K562 (cell line): ENCODE measurements around the gene C19orf47. TPM values are rescaled to one million over a fixed set of nuclear protein-coding genes. Genes with fewer than 3 reads are reported as not detected.
A peak's percentile ranks its signal among the peaks of the same experiment; 100 is the strongest.

Experiments used
- AFF4 ChIP-seq: sonication (generic); formaldehyde crosslinking; IDR thresholded peaks from 2 replicates; pipeline ENCODE4 v1.8.0; 2023; ENCODE audit warnings: mild to moderate bottlenecking, missing genetic modification reagents
- C11orf30 ChIP-seq: fragments of 450-650 bp; IDR thresholded peaks from 2 replicates; pipeline ENCODE4 v1.6.1; 2016; ENCODE audit warnings: low read depth, mild to moderate bottlenecking
- CBFA2T3 ChIP-seq: fragments of 450-650 bp; IDR thresholded peaks from 2 replicates; pipeline ENCODE4 v1.6.1; 2017
- CREB1 ChIP-seq, 2 experiments: sonication (generic) in 1 of 2; formaldehyde crosslinking in 1 of 2; IDR thresholded peaks; 2 replicates each; pipeline versions ENCODE4 v1.6.1 to v1.8.0; 2012 to 2022; ENCODE audit warnings: inconsistent platforms in 1 of 2, mild to moderate bottlenecking in 1 of 2, missing genetic modification reagents in 1 of 2, moderate library complexity in 1 of 2
- EP300 ChIP-seq: IDR thresholded peaks from 2 replicates; pipeline ENCODE4 v1.6.1; 2012; ENCODE audit warnings: low read length, improper control_type of control experiment
- FOXP1 ChIP-seq: sonication (generic); formaldehyde crosslinking; IDR thresholded peaks from 2 replicates; pipeline ENCODE4 v1.8.0; 2022; ENCODE audit warnings: mild to moderate bottlenecking, missing genetic modification reagents
- MECOM ChIP-seq: fragments of 250-450 bp; sonication (Bioruptor Pico); IDR thresholded peaks from 2 replicates; pipeline ENCODE4 v1.8.0; 2022; ENCODE audit warnings: inconsistent platforms
- MED1 ChIP-seq: sonication (generic); formaldehyde crosslinking; IDR thresholded peaks from 2 replicates; pipeline ENCODE4 v1.8.1; 2023; ENCODE audit warnings: missing genetic modification reagents, borderline replicate concordance
- NCOA2 ChIP-seq, 2 experiments: fragments of 450-650 bp; IDR thresholded peaks; 2 replicates each; pipeline ENCODE4 v1.6.1; 2018; ENCODE audit warnings: mild to moderate bottlenecking in 2 of 2, moderate library complexity in 1 of 2; ENCODE audit not compliant: partially characterized antibody in 2 of 2
- POU5F1 ChIP-seq: fragments of 150-350 bp; IDR thresholded peaks from 2 replicates; pipeline ENCODE4 v1.6.1; 2014; ENCODE audit warnings: borderline replicate concordance, low read length, low read depth, mild to moderate bottlenecking; ENCODE audit not compliant: partially characterized antibody
- RBM14 ChIP-seq: fragments of 200-400 bp; formaldehyde crosslinking; IDR thresholded peaks from 2 replicates; pipeline ENCODE4 v1.6.1; 2018; ENCODE audit warnings: low read depth, mild to moderate bottlenecking, low read length, moderate library complexity, borderline replicate concordance; ENCODE audit not compliant: insufficient read depth
- RNF2 ChIP-seq: sonication (generic); IDR thresholded peaks from 2 replicates; pipeline ENCODE4 v1.6.1; 2016
- SIN3A ChIP-seq, 2 experiments: fragments of 150-350 bp in 1 of 2; IDR thresholded peaks; 2 replicates each; pipeline ENCODE4 v1.6.1; 2011 to 2016; ENCODE audit warnings: borderline replicate concordance in 2 of 2, low read depth in 2 of 2, low read length in 2 of 2, mild to moderate bottlenecking in 2 of 2, moderate library complexity in 2 of 2; ENCODE audit not compliant: control insufficient read depth in 1 of 2
- ZNF263 ChIP-seq: sonication (generic); formaldehyde crosslinking; IDR thresholded peaks from 2 replicates; pipeline ENCODE4 v1.8.0; 2022; ENCODE audit warnings: mild to moderate bottlenecking, missing genetic modification reagents, borderline replicate concordance
- ZNF589 ChIP-seq: fragments of 200-800 bp; sonication (Bioruptor generic); IDR thresholded peaks from 2 replicates; pipeline ENCODE4 v1.6.1; 2016; ENCODE audit warnings: low read depth, missing genetic modification characterization, missing compliant biosample characterization
- polyA plus RNA-seq, 8 experiments: library from polyadenylated mRNA; depleted of rRNA in 4 of 8; stranded (reverse) in 5 of 8; unstranded in 3 of 8; fragments of >200 nt; fragmentation: Nextera tagmentation in 2 of 8; fragmentation: Illumina TruSeq in 1 of 8; extraction: Ambion mirVana in 2 of 8; extraction: Trizol in 1 of 8; gene quantifications; 2 replicates each; pipeline versions ENCODE4 v1.2.1 to v1.2.3, GENCODE V29; 2011 to 2014; ENCODE audit warnings: inconsistent platforms in 1 of 8, missing spikeins in 1 of 8
- total RNA-seq, 7 experiments: library from RNA; depleted of rRNA in 6 of 7; stranded (reverse); fragments of >200 nt in 6 of 7; fragmentation: Illumina TruSeq in 2 of 7; extraction: Trizol in 2 of 7; gene quantifications; 2 replicates each; pipeline versions ENCODE4 v1.2.1 to v1.2.3, GENCODE V29; 2011 to 2021; ENCODE audit warnings: low replicate concordance in 1 of 7
- TF ChIP-seq, protein P1 (sequence below): sonication (generic); formaldehyde crosslinking; IDR thresholded peaks from 2 replicates; pipeline ENCODE4 v1.8.0; 2022; ENCODE audit warnings: mild to moderate bottlenecking, missing genetic modification reagents
- TF ChIP-seq, protein P2 (sequence below): IDR thresholded peaks from 2 replicates; pipeline ENCODE4 v1.6.1; 2014; ENCODE audit warnings: antibody characterized with exemption

C19orf47 gene
- total and polyA plus RNA-seq, 9 of the 15 experiments (the other 6 are each of a cell fraction or from before 2014, with no cell fraction given): 0.08 to 26.1 (median 14.7) TPM

DNA sequence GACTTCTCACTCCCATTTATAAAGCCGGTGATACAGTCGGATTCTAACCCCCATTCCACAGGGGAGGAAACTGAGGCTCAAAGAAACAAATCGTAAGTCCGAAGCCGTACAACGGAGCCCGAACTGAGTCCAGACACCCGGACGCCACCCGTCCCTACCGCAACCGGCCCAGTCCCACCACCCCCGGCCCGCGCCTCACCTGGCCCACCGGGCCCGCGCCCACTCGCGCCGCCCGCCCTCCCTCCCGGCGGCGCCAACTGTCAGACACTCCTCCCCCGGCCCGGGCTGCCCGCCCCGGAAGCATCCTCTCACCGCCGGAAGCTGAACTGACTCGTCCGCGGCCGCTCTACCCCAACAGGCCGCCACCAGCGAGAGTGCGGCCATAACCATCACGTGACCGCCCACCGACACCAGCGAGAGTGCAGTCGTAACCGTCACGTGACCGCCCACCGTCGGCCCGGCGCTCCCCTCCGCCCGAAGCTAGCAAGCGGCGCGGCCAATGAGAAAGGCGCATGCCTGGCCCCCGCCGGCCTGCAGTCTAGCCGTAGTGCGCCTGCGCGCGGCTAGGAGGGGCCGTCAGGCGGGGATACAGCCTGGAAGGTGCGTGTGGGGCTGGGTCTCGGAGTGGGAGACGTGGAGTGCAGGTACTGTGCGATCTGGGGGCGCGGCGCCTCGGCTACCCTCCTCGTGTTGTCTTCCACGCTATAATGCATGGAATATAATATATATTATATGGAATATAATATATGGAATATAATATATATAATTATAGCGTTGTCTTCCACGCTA is at the start of gene C19orf47, which contains the start of gene PLD3 (continued):
- TF ChIP-seq FOXP1 (CRISPR knock-in tag): peak; percentile 39; the same call in 1 of the 2 replicates
- peak; percentile 79 for TF ChIP-seq CREB1 (IDR thresholded peaks at IDR 0.05)
- TF ChIP-seq CREB1 (CRISPR knock-in tag; IDR thresholded peaks at IDR 0.05): peak; percentile 90
- peak; percentile 30; the same call in 1 of the 2 replicates for TF ChIP-seq ZNF263
- no peak for TF ChIP-seq NCOA2 (IDR thresholded peaks at IDR 0.05; ENCODE audit: partially characterized antibody in 2 of 2)
- TF ChIP-seq, protein P1, sequence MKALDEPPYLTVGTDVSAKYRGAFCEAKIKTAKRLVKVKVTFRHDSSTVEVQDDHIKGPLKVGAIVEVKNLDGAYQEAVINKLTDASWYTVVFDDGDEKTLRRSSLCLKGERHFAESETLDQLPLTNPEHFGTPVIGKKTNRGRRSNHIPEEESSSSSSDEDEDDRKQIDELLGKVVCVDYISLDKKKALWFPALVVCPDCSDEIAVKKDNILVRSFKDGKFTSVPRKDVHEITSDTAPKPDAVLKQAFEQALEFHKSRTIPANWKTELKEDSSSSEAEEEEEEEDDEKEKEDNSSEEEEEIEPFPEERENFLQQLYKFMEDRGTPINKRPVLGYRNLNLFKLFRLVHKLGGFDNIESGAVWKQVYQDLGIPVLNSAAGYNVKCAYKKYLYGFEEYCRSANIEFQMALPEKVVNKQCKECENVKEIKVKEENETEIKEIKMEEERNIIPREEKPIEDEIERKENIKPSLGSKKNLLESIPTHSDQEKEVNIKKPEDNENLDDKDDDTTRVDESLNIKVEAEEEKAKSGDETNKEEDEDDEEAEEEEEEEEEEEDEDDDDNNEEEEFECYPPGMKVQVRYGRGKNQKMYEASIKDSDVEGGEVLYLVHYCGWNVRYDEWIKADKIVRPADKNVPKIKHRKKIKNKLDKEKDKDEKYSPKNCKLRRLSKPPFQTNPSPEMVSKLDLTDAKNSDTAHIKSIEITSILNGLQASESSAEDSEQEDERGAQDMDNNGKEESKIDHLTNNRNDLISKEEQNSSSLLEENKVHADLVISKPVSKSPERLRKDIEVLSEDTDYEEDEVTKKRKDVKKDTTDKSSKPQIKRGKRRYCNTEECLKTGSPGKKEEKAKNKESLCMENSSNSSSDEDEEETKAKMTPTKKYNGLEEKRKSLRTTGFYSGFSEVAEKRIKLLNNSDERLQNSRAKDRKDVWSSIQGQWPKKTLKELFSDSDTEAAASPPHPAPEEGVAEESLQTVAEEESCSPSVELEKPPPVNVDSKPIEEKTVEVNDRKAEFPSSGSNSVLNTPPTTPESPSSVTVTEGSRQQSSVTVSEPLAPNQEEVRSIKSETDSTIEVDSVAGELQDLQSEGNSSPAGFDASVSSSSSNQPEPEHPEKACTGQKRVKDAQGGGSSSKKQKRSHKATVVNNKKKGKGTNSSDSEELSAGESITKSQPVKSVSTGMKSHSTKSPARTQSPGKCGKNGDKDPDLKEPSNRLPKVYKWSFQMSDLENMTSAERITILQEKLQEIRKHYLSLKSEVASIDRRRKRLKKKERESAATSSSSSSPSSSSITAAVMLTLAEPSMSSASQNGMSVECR (CRISPR knock-in tag): peak; percentile 71; the same call in 1 of the 2 replicates
- peak; percentile 59; the same call in 1 of the 2 replicates for TF ChIP-seq ZNF589 (CRISPR knock-in tag)
- TF ChIP-seq MECOM (CRISPR knock-in tag): peak; percentile 72; the same call in 1 of the 2 replicates
- TF ChIP-seq MED1 (CRISPR knock-in tag): no peak
- 0 out of 2 replicates have a peak, but pooled peaks have one; percentile 67 for TF ChIP-seq AFF4
- TF ChIP-seq, protein P2, sequence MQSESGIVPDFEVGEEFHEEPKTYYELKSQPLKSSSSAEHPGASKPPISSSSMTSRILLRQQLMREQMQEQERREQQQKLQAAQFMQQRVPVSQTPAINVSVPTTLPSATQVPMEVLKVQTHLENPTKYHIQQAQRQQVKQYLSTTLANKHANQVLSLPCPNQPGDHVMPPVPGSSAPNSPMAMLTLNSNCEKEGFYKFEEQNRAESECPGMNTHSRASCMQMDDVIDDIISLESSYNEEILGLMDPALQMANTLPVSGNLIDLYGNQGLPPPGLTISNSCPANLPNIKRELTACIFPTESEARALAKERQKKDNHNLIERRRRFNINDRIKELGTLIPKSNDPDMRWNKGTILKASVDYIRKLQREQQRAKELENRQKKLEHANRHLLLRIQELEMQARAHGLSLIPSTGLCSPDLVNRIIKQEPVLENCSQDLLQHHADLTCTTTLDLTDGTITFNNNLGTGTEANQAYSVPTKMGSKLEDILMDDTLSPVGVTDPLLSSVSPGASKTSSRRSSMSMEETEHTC: peak; percentile 95
- TF ChIP-seq C11orf30: peak; percentile 82
- peak; percentile 54; the same call in 1 of the 2 replicates for TF ChIP-seq RNF2
- no peak for TF ChIP-seq POU5F1
- TF ChIP-seq CBFA2T3: no peak; the same call in 1 of the 2 replicates
- peak; percentile 56 for TF ChIP-seq EP300
- no peak for TF ChIP-seq RBM14
- peak; percentile 57 to 74; a peak in 3 of 4 replicates for TF ChIP-seq SIN3A (IDR thresholded peaks at IDR 0.05; ENCODE audit: borderline replicate concordance in 2 of 2, control insufficient read depth in 1 of 2, low read depth in 2 of 2, low read length in 2 of 2)
